IMR-90 (cell line): ENCODE results near the gene IRF6. TPM values are rescaled to one million over a fixed set of nuclear protein-coding genes. Genes with fewer than 3 reads are reported as not detected.

Experiments used
- ATAC-seq: fragments of 200-7000 bp; cut with Tn5 transposase; 2 replicates; pipeline ENCODE4 v1.9.1; 2020; ENCODE audit warnings: low read depth, mild to moderate bottlenecking, moderate library complexity
- BruUV-seq: library from RNA; stranded (reverse); fragments of 400-500 nt; replicated peaks from 2 replicates; lab custom pipeline; 2021; lab: Mats Ljungman, UMichigan
- CTCF ChIA-PET: fragments of 300-600 bp; formaldehyde crosslinking; extraction: SDS; loops from one replicate; lab custom pipeline; 2021; ENCODE audit warnings: antibody characterized with exemption; lab: Yijun Ruan, JAX
- POLR2A ChIA-PET: fragments of 300-600 bp; sonication (Branson Sonifier 250); formaldehyde crosslinking; loops from one replicate; lab custom pipeline; 2022; ENCODE audit warnings: antibody characterized with exemption; ENCODE audit not compliant: unreplicated experiment; lab: Charles Lee
- DNase-seq: peaks from one replicate; pipeline ENCODE4 v3.0.0; 2013
- H2AFZ ChIP-seq: replicated peaks from 2 replicates; pipeline ENCODE3; 2013; ENCODE audit warnings: low read length, mild to moderate bottlenecking; ENCODE audit not compliant: poor library complexity
- H2AK5ac ChIP-seq: 2 replicates; pipeline ENCODE4 v1.6.1; 2013; ENCODE audit warnings: low read depth, low read length, inconsistent platforms
- H2AK9ac ChIP-seq: replicated peaks from 2 replicates; pipeline ENCODE3; 2013; ENCODE audit warnings: mild to moderate bottlenecking, low read depth, low read length, moderate library complexity; ENCODE audit not compliant: poor library complexity
- H2BK120ac ChIP-seq: 2 replicates; pipeline ENCODE4 v1.6.1; 2013; ENCODE audit warnings: low read depth, low read length, inconsistent platforms
- H2BK15ac ChIP-seq: 3 replicates; pipeline ENCODE4 v1.6.1; 2013; ENCODE audit warnings: low read depth, low read length, inconsistent platforms
- H2BK20ac ChIP-seq: 2 replicates; pipeline ENCODE4 v1.6.1; 2013; ENCODE audit warnings: low read depth, mild to moderate bottlenecking, inconsistent platforms, low read length, moderate library complexity
- H2BK5ac ChIP-seq: 2 replicates; pipeline ENCODE4 v1.6.1; 2013; ENCODE audit warnings: mild to moderate bottlenecking, low read depth, low read length, inconsistent platforms; ENCODE audit not compliant: poor library complexity, severe bottlenecking
- H3K14ac ChIP-seq: replicated peaks from 2 replicates; pipeline ENCODE4 v1.6.1; 2013; ENCODE audit warnings: low read depth, low read length, inconsistent platforms
- H3K18ac ChIP-seq: 2 replicates; pipeline ENCODE4 v1.6.1; 2013; ENCODE audit warnings: low read depth, low read length, control low read depth
- H3K23ac ChIP-seq: 2 replicates; pipeline ENCODE4 v1.6.1; 2013; ENCODE audit warnings: low read depth, low read length, inconsistent platforms
- H3K27ac ChIP-seq: 2 replicates; pipeline ENCODE4 v1.5.1; 2013; ENCODE audit warnings: mild to moderate bottlenecking, control low read depth, low read length; ENCODE audit not compliant: insufficient read depth
- H3K27me3 ChIP-seq: 2 replicates; pipeline ENCODE4 v1.6.1; 2013; ENCODE audit warnings: low read length; ENCODE audit not compliant: control insufficient read depth, insufficient read depth
- H3K36me3 ChIP-seq: 2 replicates; pipeline ENCODE4 v1.6.1; 2013; ENCODE audit warnings: low read length, mixed read lengths; ENCODE audit not compliant: control insufficient read depth, insufficient read depth
- H3K4ac ChIP-seq: 2 replicates; pipeline ENCODE4 v1.6.1; 2013; ENCODE audit warnings: low read depth, low read length, inconsistent platforms
- H3K4me1 ChIP-seq: 2 replicates; pipeline ENCODE4 v1.6.1; 2013; ENCODE audit warnings: low read length, mixed read lengths; ENCODE audit not compliant: control insufficient read depth, insufficient read depth
- H3K4me2 ChIP-seq: 2 replicates; pipeline ENCODE4 v1.6.1; 2013; ENCODE audit warnings: low read depth, mild to moderate bottlenecking, control low read depth, low read length, moderate library complexity
- H3K4me3 ChIP-seq: 2 replicates; pipeline ENCODE4 v1.5.1; 2013; ENCODE audit warnings: low read depth, mild to moderate bottlenecking, control low read depth, low read length, moderate library complexity; ENCODE audit not compliant: insufficient read depth
- H3K56ac ChIP-seq: 2 replicates; pipeline ENCODE4 v1.6.1; 2013; ENCODE audit warnings: low read length, inconsistent platforms; ENCODE audit not compliant: insufficient read depth; ENCODE audit errors: extremely low read depth
- H3K79me1 ChIP-seq, 2 experiments: 2 replicates each; pipeline ENCODE4 v1.6.1; 2013; ENCODE audit warnings: low read length in 2 of 2, inconsistent platforms in 1 of 2, low read depth in 1 of 2
- H3K9ac ChIP-seq: 2 replicates; pipeline ENCODE4 v1.6.1; 2013; ENCODE audit warnings: low read depth, low read length, control low read depth
- H3K9me1 ChIP-seq: 2 replicates; pipeline ENCODE4 v1.6.1; 2013; ENCODE audit warnings: low read length, inconsistent platforms; ENCODE audit not compliant: insufficient read depth
- H3K9me3 ChIP-seq: 2 replicates; pipeline ENCODE4 v1.6.1; 2013; ENCODE audit warnings: low read length; ENCODE audit not compliant: control insufficient read depth, insufficient read depth
- H4K20me1 ChIP-seq: 2 replicates; pipeline ENCODE4 v1.6.1; 2013; ENCODE audit warnings: low read length, inconsistent platforms; ENCODE audit not compliant: insufficient read depth
- H4K5ac ChIP-seq: 2 replicates; pipeline ENCODE4 v1.6.1; 2013; ENCODE audit warnings: mild to moderate bottlenecking, low read depth, low read length, control low read depth
- H4K8ac ChIP-seq, 2 experiments: 2 replicates each; pipeline ENCODE4 v1.6.1; 2013; ENCODE audit warnings: low read depth in 2 of 2, low read length in 2 of 2, control low read depth in 1 of 2, inconsistent platforms in 1 of 2
- H4K91ac ChIP-seq: 2 replicates; pipeline ENCODE4 v1.6.1; 2013; ENCODE audit warnings: low read depth, low read length, inconsistent platforms; ENCODE audit not compliant: insufficient read depth
- CEBPB ChIP-seq: IDR thresholded peaks from 2 replicates; pipeline ENCODE4 v1.6.1; 2012; ENCODE audit warnings: low read depth, low read length, improper control_type of control experiment
- CTCF ChIP-seq: conservative IDR thresholded peaks from 2 replicates; pipeline ENCODE4 v1.5.1; 2012; ENCODE audit warnings: mild to moderate bottlenecking, low read depth, low read length, improper control_type of control experiment
- FOS ChIP-seq: fragments of 150-350 bp; IDR thresholded peaks from 2 replicates; pipeline ENCODE4 v1.6.1; 2016; ENCODE audit warnings: low read depth, low read length
- MAFK ChIP-seq: IDR thresholded peaks from 2 replicates; pipeline ENCODE4 v1.6.1; 2012; ENCODE audit warnings: low read depth, low read length, improper control_type of control experiment
- MAZ ChIP-seq: IDR thresholded peaks from 2 replicates; pipeline ENCODE4 v1.6.1; 2012; ENCODE audit warnings: low read depth, mild to moderate bottlenecking, low read length, improper control_type of control experiment, moderate library complexity, borderline replicate concordance
- MXI1 ChIP-seq: IDR thresholded peaks from 2 replicates; pipeline ENCODE4 v1.6.1; 2012; ENCODE audit warnings: low read depth, mild to moderate bottlenecking, low read length, moderate library complexity, borderline replicate concordance
- RAD21 ChIP-seq: IDR thresholded peaks from 2 replicates; pipeline ENCODE4 v1.6.1; 2012; ENCODE audit warnings: low read length, improper control_type of control experiment
- RFX5 ChIP-seq: IDR thresholded peaks from 2 replicates; pipeline ENCODE4 v1.8.0; 2012; ENCODE audit warnings: low read depth, mild to moderate bottlenecking, low read length, moderate library complexity
- SMC3 ChIP-seq: fragments of 150-350 bp; IDR thresholded peaks from 2 replicates; pipeline ENCODE4 v1.6.1; 2016; ENCODE audit warnings: low read depth, mild to moderate bottlenecking, antibody characterized with exemption, low read length, moderate library complexity
- WGBS, 2 experiments: methylation state at CpG; one replicate each; pipeline versions ENCODE4 v1.1.5 to v1.1.7; 2013; ENCODE audit warnings: missing lambda C conversion rate in 2 of 2; ENCODE audit not compliant: insufficient read length in 1 of 2; ENCODE audit errors: extremely low coverage in 2 of 2; 5-methylcytosine and 5-hydroxymethylcytosine counted together
- dilution Hi-C: fragments of 300-500 bp; cut with HindIII; formaldehyde crosslinking; loops from one replicate; pipeline ENCODE4 v1.14.3; 2018; ENCODE audit warnings: low sequenced_read_pairs; ENCODE audit not compliant: unreplicated experiment
- in situ Hi-C: fragments of 300-500 bp; cut with MboI; formaldehyde crosslinking; loops from 3 replicates; pipeline ENCODE4 v1.14.3; 2019; ENCODE audit warnings: low sequenced_read_pairs, inconsistent platforms, mixed read lengths
- intact Hi-C: fragments of 100-400 bp; cut with micrococcal nuclease; formaldehyde crosslinking; loops from 2 replicates; pipeline ENCODE4 v1.10.0; 2022
- polyA plus RNA-seq, 3 experiments: library from polyadenylated mRNA; depleted of rRNA; stranded (reverse); fragments of >200 nt; gene quantifications; 2 replicates each; pipeline ENCODE4 v1.2.3, GENCODE V29; 2012; ENCODE audit warnings: low replicate concordance in 1 of 3
- total RNA-seq: library from RNA; depleted of rRNA; stranded (reverse); fragments of >200 nt; gene quantifications from 2 replicates; pipeline ENCODE4 v1.2.3, GENCODE V29; 2012

IRF6 gene
- total and polyA plus RNA-seq, 2 of the 4 experiments (the other 2 are of a cell fraction) = 1.2 to 2.9 TPM

DNA sequence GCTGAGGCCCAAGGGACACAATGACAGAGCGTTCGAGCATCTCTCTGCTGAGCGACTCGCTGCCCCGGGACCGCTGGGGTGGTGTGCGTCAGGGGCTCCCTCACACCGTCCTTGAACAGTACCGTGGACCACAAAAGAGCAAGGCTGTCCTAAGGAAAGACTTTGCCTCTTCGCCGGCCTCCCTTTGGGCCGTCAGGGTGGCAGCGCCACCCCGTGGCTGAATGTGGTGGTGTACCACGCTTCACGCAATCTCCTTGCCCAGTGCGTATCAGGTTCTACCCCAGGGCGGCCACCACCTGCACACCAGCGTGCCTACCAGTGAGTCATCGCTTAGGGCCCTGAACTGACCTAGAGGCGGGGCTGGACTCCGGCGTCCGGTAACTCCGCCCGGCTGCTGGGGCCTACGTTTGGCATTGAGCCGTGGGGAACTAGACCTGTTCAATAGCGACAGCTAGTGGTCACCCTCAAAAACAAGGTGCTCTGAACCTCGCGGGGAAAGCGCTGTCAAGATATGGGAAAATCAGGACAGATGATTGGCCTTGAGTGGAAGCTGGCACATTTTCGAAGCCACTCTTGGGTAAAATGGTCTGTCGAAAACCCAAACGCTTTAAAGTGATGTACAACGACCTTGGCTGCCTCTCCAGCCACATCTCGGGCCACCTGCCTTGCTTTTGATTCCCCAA is 58.2 kb downstream of the IRF6 start:
- in situ Hi-C loops (no loop called here), dilution Hi-C loops (no loop called here), intact Hi-C loops (loop anchor here (1.0 to 5.0 kb wide), 5 partner anchors 54 to 178 kb away; no protein-coding TSS in a partner anchor)
- Histone ChIP-seq H2BK5ac (no peak overlapping the region), H2AK9ac (no peak overlapping the region), H3K9me1 (0 out of 2 replicates have a peak, but pooled peaks cover 10% of the 10 kb centered on the region), H2AFZ (peak overlapping the region; percentile 91), H3K4me2 (peak overlapping the region; percentile 32), H2AK5ac (no peak overlapping the region), H3K18ac (no peak overlapping the region), H3K4ac (no peak overlapping the region), H3K23ac (no peak overlapping the region), H2BK20ac (no peak overlapping the region; the same call in 1 of the 2 replicates), H2BK15ac (no peak overlapping the region), H4K8ac (no peak overlapping the region), H4K20me1 (no peaks in the 10 kb centered on the region), H4K91ac (no peak overlapping the region), H3K14ac (no peak overlapping the region), H4K5ac (no peak overlapping the region; the same call in 1 of the 2 replicates), H3K4me3 (peak overlapping the region; percentile 6; the same call in 1 of the 2 replicates), H3K9me3 (no peaks in the 10 kb centered on the region), H3K56ac (no peak overlapping the region), H3K4me1 (peaks cover 3% of the 10 kb centered on the region; the same call in 1 of the 2 replicates), H3K27ac (no peak overlapping the region), H3K9ac (no peak overlapping the region), H3K79me1 (no peaks in the 10 kb centered on the region), H3K36me3 (no peaks in the 10 kb centered on the region), H3K27me3 (0 out of 2 replicates have a peak, but pooled peaks cover 1% of the 10 kb centered on the region), H2BK120ac (no peak overlapping the region)
- ChIA-PET CTCF (interaction anchor here (1.0 to 1.4 kb wide), 4 partner anchors 10 to 98 kb away, joined by 3 to 10 read pairs (median 4); no protein-coding TSS in a partner anchor), POLR2A (no interaction called here)
- DNase-seq (peak; percentile 89), ATAC-seq (peak; percentile 94)
- WGBS, 2 experiments = 13% methylated on average over 20 of the region's 37 CpGs; no CpG with 5 or more reads in 1 of the 2 experiments
- TF ChIP-seq CTCF (peak; percentile 65), MXI1 (no peak), MAZ (peak; percentile 12; the same call in 1 of the 2 replicates), SMC3 (peak; percentile 36), MAFK (no peak), RAD21 (peak; percentile 43), CEBPB (peak; percentile 41; the same call in 1 of the 2 replicates), RFX5 (no peak), FOS (peak; percentile 63; the same call in 1 of the 2 replicates)
- BruUV-seq = no TSS peak
